NT2/D1 (cell line): ENCODE data around the gene LTB4R2.

Source experiments
- DNase-seq: peaks from one replicate; pipeline ENCODE4 v3.0.0-alpha.2; 2011; ENCODE audit warnings: low read depth, low spot score
- H3K27me3 ChIP-seq: 2 replicates; pipeline ENCODE4 v1.6.0; 2011; ENCODE audit warnings: mild to moderate bottlenecking; ENCODE audit not compliant: insufficient read length, insufficient read depth
- H3K36me3 ChIP-seq: 2 replicates; pipeline ENCODE4 v1.6.1; 2011; ENCODE audit warnings: mild to moderate bottlenecking, low read length, mixed read lengths; ENCODE audit not compliant: insufficient read depth, insufficient read length
- H3K4me1 ChIP-seq: 2 replicates; pipeline ENCODE4 v1.5.1; 2011; ENCODE audit not compliant: insufficient read depth, insufficient read length
- H3K4me3 ChIP-seq: 2 replicates; pipeline ENCODE4 v1.5.1; 2011; ENCODE audit warnings: low read depth; ENCODE audit not compliant: insufficient read length
- H3K9ac ChIP-seq: 2 replicates; pipeline ENCODE4 v1.6.0; 2011; ENCODE audit warnings: low read depth; ENCODE audit not compliant: insufficient read length
- H3K9me3 ChIP-seq: 2 replicates; pipeline ENCODE4 v1.5.1; 2011; ENCODE audit warnings: mild to moderate bottlenecking, low read length; ENCODE audit not compliant: insufficient read depth
- SUZ12 ChIP-seq: IDR thresholded peaks from 2 replicates; pipeline ENCODE4 v1.6.1; 2011; ENCODE audit not compliant: insufficient read length, insufficient read depth; ENCODE audit errors: extremely low read depth
- YY1 ChIP-seq: IDR thresholded peaks from 2 replicates; pipeline ENCODE4 v1.6.1; 2011; ENCODE audit not compliant: insufficient read length, insufficient read depth
- ZNF274 ChIP-seq: IDR thresholded peaks from 2 replicates; pipeline ENCODE4 v1.6.1; 2011; ENCODE audit warnings: mild to moderate bottlenecking, low read depth, low read length

LTB4R2 gene

GRCh38 chr14:24296341-24297157, 13.4 kb upstream of the LTB4R2 start:
- DNase-seq = peak; percentile 28
- H3K9me3 ChIP-seq = no peaks in the 10 kb centered on the region

DNA sequence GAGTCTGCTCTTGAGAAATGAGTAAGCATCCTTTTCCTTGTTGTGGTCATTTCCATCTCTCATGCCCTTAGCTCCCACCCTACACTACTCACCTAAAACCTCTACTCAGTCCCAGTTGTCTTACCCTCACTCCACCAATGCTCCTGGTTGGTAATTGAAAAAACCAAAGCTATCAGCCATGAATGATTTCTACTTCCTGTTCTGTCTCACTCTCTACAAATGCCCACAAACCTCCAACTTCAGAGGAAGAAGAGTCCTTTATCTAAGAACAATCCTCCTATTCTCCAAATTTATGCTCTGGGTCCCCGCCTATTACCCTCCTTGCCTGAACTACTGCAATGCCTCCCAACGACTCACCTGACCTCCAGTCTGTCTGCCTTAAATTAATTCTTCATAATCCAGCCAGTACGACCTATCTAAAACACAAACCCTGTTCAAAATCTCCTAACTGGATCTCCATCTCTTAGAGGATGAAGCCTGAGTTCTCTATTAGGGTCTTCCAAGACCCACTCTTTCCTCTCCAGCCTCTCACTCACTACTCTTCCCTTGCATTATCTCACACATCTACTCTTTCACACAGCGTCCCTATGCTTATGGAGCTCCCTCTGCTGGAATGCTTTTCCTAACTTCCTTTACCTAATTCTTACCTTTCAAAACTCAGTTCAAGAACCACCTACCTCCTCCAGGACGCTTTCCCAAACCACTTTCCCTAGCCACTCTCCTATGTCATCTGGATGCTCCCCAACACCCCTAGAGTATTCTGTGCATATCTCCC, 12.6 kb upstream of the LTB4R2 start:
- H3K4me1 ChIP-seq = peaks cover 6% of the 10 kb centered on the region
- TF ChIP-seq YY1 (no peak), ZNF274 (no peak), SUZ12 (no peak)
- H3K4me3 ChIP-seq = no peak overlapping the region
- no peak overlapping the region for H3K9ac ChIP-seq
- H3K27me3 ChIP-seq = no peaks in the 10 kb centered on the region
- peaks cover 36% of the 10 kb centered on the region for H3K36me3 ChIP-seq
- H3K9me3 ChIP-seq = no peaks in the 10 kb centered on the region
- DNase-seq = no peak

More at GRCh38 chr14:24296341-24297157, 13.4 kb upstream of the LTB4R2 start:
- no peak overlapping the region for H3K9ac ChIP-seq
- H3K4me3 ChIP-seq = no peak overlapping the region
- peaks cover 6% of the 10 kb centered on the region for H3K4me1 ChIP-seq
- H3K36me3 ChIP-seq = peaks cover 36% of the 10 kb centered on the region
- TF ChIP-seq YY1 (no peak), ZNF274 (no peak), SUZ12 (no peak)
- no peaks in the 10 kb centered on the region for H3K27me3 ChIP-seq

DNA sequence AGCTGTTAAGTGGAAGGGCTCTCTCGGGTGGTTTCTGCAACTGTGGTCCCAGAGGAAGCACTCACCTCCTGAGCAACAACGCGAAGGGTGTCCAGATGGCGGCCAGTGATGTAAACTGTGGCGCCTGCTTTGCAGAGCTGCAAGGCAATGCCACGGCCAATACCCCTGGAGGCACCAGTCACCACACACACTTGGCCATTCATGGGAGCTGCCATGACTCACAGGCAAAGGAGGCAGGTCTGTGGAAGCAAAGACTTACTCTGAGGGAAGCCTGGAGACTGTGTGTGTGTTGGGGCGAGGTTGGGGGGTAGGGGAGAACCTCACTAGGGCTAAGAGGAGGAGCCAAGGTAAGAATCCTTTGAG, 11.1 kb upstream of the LTB4R2 start:
- Histone ChIP-seq H3K4me1 (peaks cover 6% of the 10 kb centered on the region), H3K27me3 (no peaks in the 10 kb centered on the region), H3K36me3 (peaks cover 45% of the 10 kb centered on the region), H3K4me3 (peak overlapping the region; percentile 53), H3K9me3 (no peaks in the 10 kb centered on the region), H3K9ac (peak overlapping the region; percentile 65)
- DNase-seq = no peak
- TF ChIP-seq SUZ12 = no peak
- no peak for TF ChIP-seq YY1
- TF ChIP-seq ZNF274 = no peak

- DNase-seq = peak; percentile 78
- peaks cover 6% of the 10 kb centered on the region for H3K4me1 ChIP-seq
- no peaks in the 10 kb centered on the region for H3K27me3 ChIP-seq
- no peak for TF ChIP-seq SUZ12
- TF ChIP-seq YY1 = no peak
- no peak for TF ChIP-seq ZNF274
- no peaks in the 10 kb centered on the region for H3K9me3 ChIP-seq
- H3K4me3 ChIP-seq = peak within 1 kb of the TSS; percentile 53
- H3K36me3 ChIP-seq = peaks cover 51% of the 10 kb centered on the region
- H3K9ac ChIP-seq = peak within 1 kb of the TSS; percentile 65
These were observed 10.4 kb upstream of the LTB4R2 start, which contains the start of the genes DHRS1 and NOP9 for GRCh38 chr14:24299255-24300191. Gene DHRS1, minus strand, starts transcription at chr14:24299780. Its CDS starts 674 bp downstream, at chr14:24299106. Gene NOP9, plus strand, starts transcription at chr14:24299850. Its CDS starts 105 bp downstream, at chr14:24299955.

DNA sequence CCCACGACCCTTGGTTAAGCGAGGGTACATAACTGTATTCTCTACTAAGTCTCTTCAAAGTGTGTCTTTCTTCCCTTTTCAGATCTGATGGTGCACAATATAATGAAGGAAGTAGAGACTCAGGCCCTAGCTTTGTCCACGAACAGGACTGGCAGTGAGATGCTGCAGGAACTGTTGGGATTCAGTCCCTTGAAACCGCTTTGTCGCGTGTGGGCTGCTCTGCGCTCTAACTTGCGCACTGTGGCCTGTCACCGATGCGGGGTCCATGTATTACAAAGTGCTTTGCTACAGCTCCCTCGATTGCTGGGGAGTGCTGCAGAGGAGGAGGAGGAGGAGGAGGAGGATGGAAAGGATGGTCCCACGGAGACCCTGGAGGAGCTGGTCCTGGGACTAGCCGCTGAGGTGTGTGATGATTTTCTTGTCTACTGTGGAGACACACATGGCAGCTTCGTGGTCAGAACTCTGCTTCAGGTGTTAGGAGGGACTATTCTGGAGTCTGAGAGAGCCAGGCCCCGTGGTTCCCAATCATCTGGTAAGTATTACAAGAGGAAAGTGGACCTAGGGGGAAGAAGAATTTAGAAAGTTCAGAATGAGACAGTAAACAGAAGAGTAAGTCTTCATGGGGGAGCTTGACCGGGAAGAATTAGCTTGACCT, 9.5 kb upstream of the LTB4R2 start:
- H3K9ac ChIP-seq = peak overlapping the region; percentile 65
- DNase-seq = no peak
- H3K4me1 ChIP-seq = peaks cover 6% of the 10 kb centered on the region
- peak overlapping the region; percentile 53 for H3K4me3 ChIP-seq
- no peaks in the 10 kb centered on the region for H3K27me3 ChIP-seq
- H3K9me3 ChIP-seq = no peaks in the 10 kb centered on the region
- peaks cover 59% of the 10 kb centered on the region for H3K36me3 ChIP-seq
- TF ChIP-seq YY1 (no peak), ZNF274 (no peak), SUZ12 (no peak)

GRCh38 chr14:24304019-24304387, 5.9 kb upstream of the LTB4R2 start:
- H3K27me3 ChIP-seq = no peaks in the 10 kb centered on the region
- H3K36me3 ChIP-seq = peaks cover 79% of the 10 kb centered on the region
- H3K9me3 ChIP-seq = no peaks in the 10 kb centered on the region
- DNase-seq = no peak
- peaks cover 4% of the 10 kb centered on the region for H3K4me1 ChIP-seq
- no peak overlapping the region for H3K4me3 ChIP-seq
- no peak for TF ChIP-seq SUZ12
- TF ChIP-seq YY1 = no peak
- no peak for TF ChIP-seq ZNF274
- H3K9ac ChIP-seq = no peak overlapping the region
